ENCODE results near the gene INSR.
A peak's percentile ranks its signal among the peaks of the same experiment; 100 is the strongest.

The INSR gene

GRCh38 chr19:7272856-7273578, 21.2 kb downstream of the INSR start:
- no peak for TF ChIP-seq ZFX (IDR thresholded peaks at IDR 0.05; ENCODE audit: borderline replicate concordance)
- TF ChIP-seq, protein P1, sequence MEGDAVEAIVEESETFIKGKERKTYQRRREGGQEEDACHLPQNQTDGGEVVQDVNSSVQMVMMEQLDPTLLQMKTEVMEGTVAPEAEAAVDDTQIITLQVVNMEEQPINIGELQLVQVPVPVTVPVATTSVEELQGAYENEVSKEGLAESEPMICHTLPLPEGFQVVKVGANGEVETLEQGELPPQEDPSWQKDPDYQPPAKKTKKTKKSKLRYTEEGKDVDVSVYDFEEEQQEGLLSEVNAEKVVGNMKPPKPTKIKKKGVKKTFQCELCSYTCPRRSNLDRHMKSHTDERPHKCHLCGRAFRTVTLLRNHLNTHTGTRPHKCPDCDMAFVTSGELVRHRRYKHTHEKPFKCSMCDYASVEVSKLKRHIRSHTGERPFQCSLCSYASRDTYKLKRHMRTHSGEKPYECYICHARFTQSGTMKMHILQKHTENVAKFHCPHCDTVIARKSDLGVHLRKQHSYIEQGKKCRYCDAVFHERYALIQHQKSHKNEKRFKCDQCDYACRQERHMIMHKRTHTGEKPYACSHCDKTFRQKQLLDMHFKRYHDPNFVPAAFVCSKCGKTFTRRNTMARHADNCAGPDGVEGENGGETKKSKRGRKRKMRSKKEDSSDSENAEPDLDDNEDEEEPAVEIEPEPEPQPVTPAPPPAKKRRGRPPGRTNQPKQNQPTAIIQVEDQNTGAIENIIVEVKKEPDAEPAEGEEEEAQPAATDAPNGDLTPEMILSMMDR (IDR thresholded peaks at IDR 0.05), result no peak
- H3K27ac ChIP-seq, result no peak overlapping the region

DNA sequence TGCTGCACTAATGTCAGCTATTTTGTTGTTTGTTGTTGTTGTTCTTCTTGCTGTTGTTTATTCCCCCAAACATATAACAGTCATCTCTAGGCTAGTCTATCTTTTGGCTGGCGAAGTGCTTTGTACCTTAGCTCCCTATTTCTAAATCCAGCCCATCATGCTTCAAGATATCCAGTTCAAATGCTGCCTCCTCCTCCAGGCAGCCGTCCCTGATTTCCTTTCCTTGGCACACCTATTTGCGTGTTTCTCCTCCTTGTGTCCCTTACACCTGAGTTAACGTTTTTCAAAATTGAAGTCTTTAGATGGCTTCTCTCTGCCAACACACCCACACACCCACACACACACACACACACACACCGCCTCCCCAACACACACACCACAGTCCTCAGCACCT, 25.5 kb downstream of the INSR start:
- TF ChIP-seq ZFX (IDR thresholded peaks at IDR 0.05; ENCODE audit: borderline replicate concordance), result no peak
- no peak overlapping the region for H3K27ac ChIP-seq

GRCh38 chr19:7267792-7268704, 26.2 kb downstream of the INSR start:
- TF ChIP-seq ZFX (IDR thresholded peaks at IDR 0.05; ENCODE audit: borderline replicate concordance), result no peak
- TF ChIP-seq, protein P1 (IDR thresholded peaks at IDR 0.05), result no peak
- H3K27ac ChIP-seq, result no peak overlapping the region

- no peak for TF ChIP-seq ZFX (IDR thresholded peaks at IDR 0.05; ENCODE audit: borderline replicate concordance)
- TF ChIP-seq, protein P1 (IDR thresholded peaks at IDR 0.05), result no peak
- peak overlapping the region; percentile 58 for H3K27ac ChIP-seq
Observed at GRCh38 chr19:7266832-7267231, 27.4 kb downstream of the INSR start.

GRCh38 chr19:7265963-7266362, 28.3 kb downstream of the INSR start:
- TF ChIP-seq ZFX (IDR thresholded peaks at IDR 0.05; ENCODE audit: borderline replicate concordance), result no peak
- TF ChIP-seq, protein P1 (IDR thresholded peaks at IDR 0.05), result no peak
- H3K27ac ChIP-seq, result peak overlapping the region; percentile 58

- H3K27ac ChIP-seq, result no peak overlapping the region
- no peak for TF ChIP-seq ZFX (IDR thresholded peaks at IDR 0.05; ENCODE audit: borderline replicate concordance)
- TF ChIP-seq, protein P1 (IDR thresholded peaks at IDR 0.05), result no peak
Observed at GRCh38 chr19:7264858-7265257, 29.4 kb downstream of the INSR start.

- no peak overlapping the region for H3K27ac ChIP-seq
- TF ChIP-seq, protein P1 (IDR thresholded peaks at IDR 0.05), result no peak
- no peak for TF ChIP-seq ZFX (IDR thresholded peaks at IDR 0.05; ENCODE audit: borderline replicate concordance)
Observed at GRCh38 chr19:7263521-7263920, 30.7 kb downstream of the INSR start.
